Liver (tissue), 9 donors: ENCODE data around the gene PCDH9. TPM values are rescaled to one million over a fixed set of nuclear protein-coding genes. Genes with fewer than 3 reads are reported as not detected.

Source experiments
- DNase-seq: peaks from one replicate; pipeline ENCODE4 v3.0.0-alpha.2; 2017; ENCODE audit warnings: low spot score
- H3K27ac ChIP-seq, 2 donors: one replicate each; pipeline ENCODE4 v1.7.0; 2013; ENCODE audit warnings: inconsistent platforms in 2 of 2, low read length in 2 of 2, control low read depth in 1 of 2, low read depth in 1 of 2, mild to moderate bottlenecking in 1 of 2
- H3K27me3 ChIP-seq, 4 donors: one replicate each; pipeline versions ENCODE4 v1.6.1 to v1.7.0; 2013; ENCODE audit warnings: low read length in 3 of 4, inconsistent platforms in 1 of 4, mild to moderate bottlenecking in 1 of 4, moderate library complexity in 1 of 4; ENCODE audit not compliant: control insufficient read depth in 4 of 4, insufficient read depth in 4 of 4
- H3K36me3 ChIP-seq, 4 donors: one replicate each; pipeline versions ENCODE4 v1.6.1 to v1.7.0; 2013; ENCODE audit warnings: low read length in 3 of 4, mild to moderate bottlenecking in 3 of 4, low read depth in 1 of 4, moderate library complexity in 1 of 4; ENCODE audit not compliant: control insufficient read depth in 4 of 4, insufficient read depth in 3 of 4
- H3K4me1 ChIP-seq, 4 donors: one replicate each; pipeline versions ENCODE4 v1.6.1 to v1.7.0; 2013; ENCODE audit warnings: low read length in 3 of 4, mild to moderate bottlenecking in 3 of 4, moderate library complexity in 1 of 4; ENCODE audit not compliant: control insufficient read depth in 4 of 4, insufficient read depth in 4 of 4
- H3K4me3 ChIP-seq, 3 donors: one replicate each; pipeline versions ENCODE4 v1.6.1 to v1.7.0; 2013; ENCODE audit warnings: low read length in 3 of 3, control low read depth in 1 of 3, low read depth in 1 of 3, mild to moderate bottlenecking in 1 of 3
- H3K9ac ChIP-seq, 2 donors: one replicate each; pipeline ENCODE4 v1.7.0; 2013; ENCODE audit warnings: low read length in 2 of 2, mild to moderate bottlenecking in 2 of 2, moderate library complexity in 2 of 2, control low read depth in 1 of 2, low read depth in 1 of 2
- H3K9me3 ChIP-seq, 4 donors: one replicate each; pipeline versions ENCODE4 v1.6.1 to v1.7.0; 2013; ENCODE audit warnings: low read length in 3 of 4; ENCODE audit not compliant: control insufficient read depth in 4 of 4
- ATF3 ChIP-seq: IDR thresholded peaks from 2 replicates; pipeline ENCODE4 v1.6.1; 2016; ENCODE audit warnings: antibody characterized with exemption
- CTCF ChIP-seq: fragments of 150-350 bp; IDR thresholded peaks from 2 replicates; pipeline ENCODE4 v1.5.1; 2017; ENCODE audit warnings: improper control_type of control experiment, low read depth, low read length; ENCODE audit not compliant: missing input control
- EGR1 ChIP-seq, 2 donors: IDR thresholded peaks; 2 replicates each; pipeline ENCODE4 v1.6.1; 2016 to 2018; ENCODE audit warnings: antibody characterized with exemption in 2 of 2, low read depth in 2 of 2
- FOXA1 ChIP-seq: IDR thresholded peaks from 2 replicates; pipeline ENCODE4 v1.6.1; 2016; ENCODE audit warnings: antibody characterized with exemption
- FOXA2 ChIP-seq: IDR thresholded peaks from 2 replicates; pipeline ENCODE4 v1.6.1; 2016; ENCODE audit warnings: antibody characterized with exemption
- GABPA ChIP-seq, 2 donors: IDR thresholded peaks in 1 of 2; conservative IDR thresholded peaks in 1 of 2; 2 replicates each; pipeline ENCODE4 v1.6.1; 2016; ENCODE audit warnings: antibody characterized with exemption in 2 of 2, mild to moderate bottlenecking in 1 of 2, moderate library complexity in 1 of 2
- HNF4A ChIP-seq, 2 donors: conservative IDR thresholded peaks; 2 replicates each; pipeline ENCODE4 v1.6.1; 2016; ENCODE audit warnings: antibody characterized with exemption in 2 of 2, mild to moderate bottlenecking in 2 of 2
- HNF4G ChIP-seq: IDR thresholded peaks from 2 replicates; pipeline ENCODE4 v1.6.1; 2016; ENCODE audit warnings: antibody characterized with exemption
- JUND ChIP-seq, 2 donors: IDR thresholded peaks; 2 replicates each; pipeline ENCODE4 v1.6.1; 2016; ENCODE audit warnings: antibody characterized with exemption in 2 of 2
- MAX ChIP-seq: IDR thresholded peaks from 2 replicates; pipeline ENCODE4 v1.6.1; 2016; ENCODE audit warnings: antibody characterized with exemption
- NR2F2 ChIP-seq: IDR thresholded peaks from 2 replicates; pipeline ENCODE4 v1.6.1; 2016; ENCODE audit warnings: antibody characterized with exemption
- REST ChIP-seq: IDR thresholded peaks from 2 replicates; pipeline ENCODE4 v1.6.1; 2016; ENCODE audit warnings: antibody characterized with exemption, mild to moderate bottlenecking
- RXRA ChIP-seq, 2 donors: IDR thresholded peaks; 2 replicates each; pipeline ENCODE4 v1.6.1; 2017 to 2018; ENCODE audit warnings: antibody characterized with exemption in 2 of 2, mild to moderate bottlenecking in 1 of 2
- SP1 ChIP-seq: IDR thresholded peaks from 2 replicates; pipeline ENCODE4 v1.6.1; 2018; ENCODE audit warnings: antibody characterized with exemption, mild to moderate bottlenecking
- TAF1 ChIP-seq: conservative IDR thresholded peaks from 2 replicates; pipeline ENCODE4 v1.6.1; 2016; ENCODE audit warnings: antibody characterized with exemption, mild to moderate bottlenecking
- YY1 ChIP-seq: IDR thresholded peaks from 2 replicates; pipeline ENCODE4 v1.6.1; 2016; ENCODE audit warnings: antibody characterized with exemption, mild to moderate bottlenecking
- WGBS: extraction: QIAGEN DNeasy Blood & Tissue Kit; methylation state at CpG from one replicate; pipeline ENCODE4 v1.1.7; 2013; 5-methylcytosine and 5-hydroxymethylcytosine counted together
- polyA plus RNA-seq, 2 donors: library from polyadenylated mRNA; stranded (reverse) in 1 of 2; unstranded in 1 of 2; fragments of 200-250 nt in 1 of 2; fragments of >200 nt in 1 of 2; fragmentation: Nextera tagmentation in 1 of 2; extraction: Ambion mirVana in 1 of 2; gene quantifications; one replicate each; pipeline versions ENCODE4 v1.2.1 to v1.2.3, GENCODE V29; 2013 to 2015
- total RNA-seq, 2 donors: library from RNA; depleted of rRNA; stranded (reverse); fragments of >200 nt; gene quantifications; one replicate each; pipeline ENCODE4 v1.2.3, GENCODE V29; 2014
- TF ChIP-seq, protein P1 (sequence below): IDR thresholded peaks from 2 replicates; pipeline ENCODE4 v1.6.1; 2016; ENCODE audit warnings: antibody characterized with exemption
- donor health status: healthy.
- donor health status: healthy.
- donor health status: healthy.
- donor health status: healthy.
- donor health status: healthy.

Gene PCDH9
- total and polyA plus RNA-seq, 4 donors: 0.90 to 4.0 (median 2.2) TPM

DNA sequence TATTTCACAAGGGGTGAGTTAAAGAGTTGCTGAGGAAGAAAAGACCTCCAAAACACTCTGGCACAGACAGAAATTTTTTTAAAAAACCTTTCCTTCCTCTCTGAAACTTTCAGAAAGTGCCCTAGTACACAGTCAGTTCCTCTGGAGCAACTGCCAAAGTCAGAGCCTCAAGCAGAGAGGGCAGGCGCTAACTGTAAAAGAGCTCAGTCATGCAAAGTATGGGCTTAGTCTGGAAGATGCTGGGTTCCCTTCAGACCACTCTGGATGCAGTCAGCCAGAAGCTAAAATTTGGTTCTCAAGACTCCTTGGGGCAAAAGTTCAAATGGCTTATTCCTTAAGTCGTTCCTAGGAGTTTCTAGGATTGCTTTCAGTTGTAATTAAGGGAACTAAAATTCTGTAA lies 671.6 kb downstream of the PCDH9 start:
- H3K4me3 ChIP-seq: no peak overlapping the region
- no peaks in the 10 kb centered on the region for H3K4me1 ChIP-seq
- no peak overlapping the region for H3K9ac ChIP-seq
- TF ChIP-seq, protein P1, sequence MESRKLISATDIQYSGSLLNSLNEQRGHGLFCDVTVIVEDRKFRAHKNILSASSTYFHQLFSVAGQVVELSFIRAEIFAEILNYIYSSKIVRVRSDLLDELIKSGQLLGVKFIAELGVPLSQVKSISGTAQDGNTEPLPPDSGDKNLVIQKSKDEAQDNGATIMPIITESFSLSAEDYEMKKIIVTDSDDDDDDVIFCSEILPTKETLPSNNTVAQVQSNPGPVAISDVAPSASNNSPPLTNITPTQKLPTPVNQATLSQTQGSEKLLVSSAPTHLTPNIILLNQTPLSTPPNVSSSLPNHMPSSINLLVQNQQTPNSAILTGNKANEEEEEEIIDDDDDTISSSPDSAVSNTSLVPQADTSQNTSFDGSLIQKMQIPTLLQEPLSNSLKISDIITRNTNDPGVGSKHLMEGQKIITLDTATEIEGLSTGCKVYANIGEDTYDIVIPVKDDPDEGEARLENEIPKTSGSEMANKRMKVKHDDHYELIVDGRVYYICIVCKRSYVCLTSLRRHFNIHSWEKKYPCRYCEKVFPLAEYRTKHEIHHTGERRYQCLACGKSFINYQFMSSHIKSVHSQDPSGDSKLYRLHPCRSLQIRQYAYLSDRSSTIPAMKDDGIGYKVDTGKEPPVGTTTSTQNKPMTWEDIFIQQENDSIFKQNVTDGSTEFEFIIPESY: no peak
- TF ChIP-seq TAF1: no peak
- TF ChIP-seq EGR1 (IDR thresholded peaks at IDR 0.05; ENCODE audit: low read depth in 2 of 2): no peak
- TF ChIP-seq FOXA1: no peak
- no peak for TF ChIP-seq MAX
- TF ChIP-seq GABPA (IDR thresholded peaks at IDR 0.05 in 1 of 2, conservative IDR thresholded peaks at IDR 0.05 in 1 of 2): no peak
- no peak for TF ChIP-seq NR2F2
- no peak for TF ChIP-seq RXRA (IDR thresholded peaks at IDR 0.05)
- no peak for TF ChIP-seq YY1
- no peak for TF ChIP-seq HNF4A (conservative IDR thresholded peaks at IDR 0.05)
- TF ChIP-seq CTCF: no peak
- no peak for TF ChIP-seq HNF4G
- TF ChIP-seq ATF3: no peak
- no peak for TF ChIP-seq REST
- no peak for TF ChIP-seq FOXA2
- TF ChIP-seq JUND (IDR thresholded peaks at IDR 0.05): no peak
- no peak for TF ChIP-seq SP1
- DNase-seq: no peak
- H3K36me3 ChIP-seq: no peaks in the 10 kb centered on the region
- WGBS: 72% methylated on average over 2 of the region's 2 CpGs
- H3K9me3 ChIP-seq: no peaks in the 10 kb centered on the region
- H3K27me3 ChIP-seq: no peaks in the 10 kb centered on the region
- H3K27ac ChIP-seq: no peak overlapping the region

DNA sequence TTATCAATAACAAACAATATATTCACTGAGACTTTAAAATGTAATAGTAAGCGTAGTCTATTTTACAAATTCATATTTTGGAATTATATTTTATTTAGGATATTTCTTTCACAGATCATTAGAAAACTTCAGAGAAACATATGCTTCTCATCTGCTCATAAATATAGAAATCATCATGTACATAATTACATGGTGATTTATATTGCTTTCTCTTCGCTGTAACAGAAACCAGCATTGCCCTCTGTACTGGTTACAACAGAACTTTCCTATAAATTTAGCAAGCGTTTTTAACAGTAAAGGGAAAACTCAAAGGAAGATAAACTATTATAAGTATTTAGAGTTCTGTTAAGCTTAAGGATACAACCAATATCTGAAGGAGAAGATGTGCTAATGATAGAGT lies 672.8 kb downstream of the PCDH9 start:
- DNase-seq: no peak
- H3K4me1 ChIP-seq: no peaks in the 10 kb centered on the region
- no peaks in the 10 kb centered on the region for H3K27me3 ChIP-seq
- no peak overlapping the region for H3K4me3 ChIP-seq
- WGBS: 83% methylated on average over 3 of the region's 3 CpGs
- no peaks in the 10 kb centered on the region for H3K36me3 ChIP-seq
- H3K9ac ChIP-seq: no peak overlapping the region
- no peaks in the 10 kb centered on the region for H3K9me3 ChIP-seq
- no peak overlapping the region for H3K27ac ChIP-seq
- TF ChIP-seq EGR1 (IDR thresholded peaks at IDR 0.05; ENCODE audit: low read depth in 2 of 2): no peak
- no peak for TF ChIP-seq HNF4A (conservative IDR thresholded peaks at IDR 0.05)
- TF ChIP-seq REST: no peak
- no peak for TF ChIP-seq SP1
- no peak for TF ChIP-seq GABPA (IDR thresholded peaks at IDR 0.05 in 1 of 2, conservative IDR thresholded peaks at IDR 0.05 in 1 of 2)
- no peak for TF ChIP-seq YY1
- TF ChIP-seq NR2F2: no peak
- TF ChIP-seq JUND (IDR thresholded peaks at IDR 0.05): no peak
- TF ChIP-seq CTCF: no peak
